22Rv1 (cell line): ENCODE results near the gene SUPT16H.
"Not testable (repeated sequence)": the region's sequence is repeated elsewhere in the genome, so short reads cannot be mapped to it uniquely, and the experiment has no call there.

Source experiments
- ZFX ChIP-seq: fragments of 450-650 bp; IDR thresholded peaks from 2 replicates; pipeline ENCODE4 v1.6.1; 2017; ENCODE audit warnings: antibody characterized with exemption, borderline replicate concordance
- TF ChIP-seq, protein P1 (sequence below): fragments of 450-650 bp; IDR thresholded peaks from 2 replicates; pipeline ENCODE4 v1.5.1; 2017; ENCODE audit warnings: mild to moderate bottlenecking

DNA sequence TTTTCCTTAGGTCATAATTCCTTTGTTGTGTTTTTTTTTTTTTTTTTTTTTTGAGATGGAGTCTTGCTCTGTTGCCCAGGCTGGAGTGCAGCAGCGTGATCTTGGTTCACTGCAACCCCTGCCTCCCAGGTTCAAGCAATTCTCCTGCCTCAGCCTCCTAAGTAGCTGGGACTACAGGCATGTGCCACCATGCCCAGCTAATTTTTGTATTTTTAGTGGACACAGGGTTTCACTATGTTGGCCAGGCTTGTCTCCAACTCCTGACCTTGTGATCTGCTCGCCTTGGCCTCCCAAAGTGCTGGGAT, 81.0 kb downstream of the SUPT16H start:
- TF ChIP-seq, protein P1, sequence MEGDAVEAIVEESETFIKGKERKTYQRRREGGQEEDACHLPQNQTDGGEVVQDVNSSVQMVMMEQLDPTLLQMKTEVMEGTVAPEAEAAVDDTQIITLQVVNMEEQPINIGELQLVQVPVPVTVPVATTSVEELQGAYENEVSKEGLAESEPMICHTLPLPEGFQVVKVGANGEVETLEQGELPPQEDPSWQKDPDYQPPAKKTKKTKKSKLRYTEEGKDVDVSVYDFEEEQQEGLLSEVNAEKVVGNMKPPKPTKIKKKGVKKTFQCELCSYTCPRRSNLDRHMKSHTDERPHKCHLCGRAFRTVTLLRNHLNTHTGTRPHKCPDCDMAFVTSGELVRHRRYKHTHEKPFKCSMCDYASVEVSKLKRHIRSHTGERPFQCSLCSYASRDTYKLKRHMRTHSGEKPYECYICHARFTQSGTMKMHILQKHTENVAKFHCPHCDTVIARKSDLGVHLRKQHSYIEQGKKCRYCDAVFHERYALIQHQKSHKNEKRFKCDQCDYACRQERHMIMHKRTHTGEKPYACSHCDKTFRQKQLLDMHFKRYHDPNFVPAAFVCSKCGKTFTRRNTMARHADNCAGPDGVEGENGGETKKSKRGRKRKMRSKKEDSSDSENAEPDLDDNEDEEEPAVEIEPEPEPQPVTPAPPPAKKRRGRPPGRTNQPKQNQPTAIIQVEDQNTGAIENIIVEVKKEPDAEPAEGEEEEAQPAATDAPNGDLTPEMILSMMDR: not testable (repeated sequence)
- not testable (repeated sequence) for TF ChIP-seq ZFX
